ENCODE measurements around the gene POLN.
"Not testable (repeated sequence)": the region's sequence is repeated elsewhere in the genome, so short reads cannot be mapped to it uniquely, and the experiment has no call there.

Gene POLN

GRCh38 chr4:2217726-2218125, 24.2 kb downstream of the POLN start:
- peak in 1 of 2 donors; percentile 35 for DNase-seq (ENCODE audit: low read depth in 2 of 2)
- H3K4me3 ChIP-seq (replicated peaks in 1 of 2; ENCODE audit: low read depth in 2 of 2, low read length in 2 of 2) = no peak overlapping the region
- no peak for TF ChIP-seq CTCF (IDR thresholded peaks at IDR 0.05; ENCODE audit: low read depth, low read length)

- DNase-seq (ENCODE audit: low read depth in 2 of 2) = no peak
- no peak overlapping the region for H3K4me3 ChIP-seq (replicated peaks in 1 of 2; ENCODE audit: low read depth in 2 of 2, low read length in 2 of 2)
- TF ChIP-seq CTCF (IDR thresholded peaks at IDR 0.05; ENCODE audit: low read depth, low read length) = no peak
Observed at GRCh38 chr4:2212831-2213230, 29.1 kb downstream of the POLN start.

- not testable (repeated sequence) for H3K4me3 ChIP-seq (replicated peaks in 1 of 2; ENCODE audit: low read depth in 2 of 2, low read length in 2 of 2); DNase-seq (ENCODE audit: low read depth in 2 of 2)
Observed at GRCh38 chr4:2202789-2203188, 39.1 kb downstream of the POLN start.

GRCh38 chr4:2194496-2194895, 47.4 kb downstream of the POLN start:
- no peak for DNase-seq (ENCODE audit: low read depth in 2 of 2)
- no peak for TF ChIP-seq CTCF (IDR thresholded peaks at IDR 0.05; ENCODE audit: low read depth, low read length)
- no peak overlapping the region for H3K4me3 ChIP-seq (replicated peaks in 1 of 2; ENCODE audit: low read depth in 2 of 2, low read length in 2 of 2)

GRCh38 chr4:2193326-2193725, 48.6 kb downstream of the POLN start:
- H3K4me3 ChIP-seq (replicated peaks in 1 of 2; ENCODE audit: low read depth in 2 of 2, low read length in 2 of 2) = no peak overlapping the region
- no peak for DNase-seq (ENCODE audit: low read depth in 2 of 2)
- TF ChIP-seq CTCF (IDR thresholded peaks at IDR 0.05; ENCODE audit: low read depth, low read length) = no peak

- no peak for TF ChIP-seq CTCF (IDR thresholded peaks at IDR 0.05; ENCODE audit: low read depth, low read length)
- DNase-seq (ENCODE audit: low read depth in 2 of 2) = no peak
- no peak overlapping the region for H3K4me3 ChIP-seq (replicated peaks in 1 of 2; ENCODE audit: low read depth in 2 of 2, low read length in 2 of 2)
Observed at GRCh38 chr4:2186865-2187172, 55.1 kb downstream of the POLN start.

GRCh38 chr4:2186133-2186864, 55.6 kb downstream of the POLN start:
- peak; percentile 39 for TF ChIP-seq CTCF (IDR thresholded peaks at IDR 0.05; ENCODE audit: low read depth, low read length)
- no peak overlapping the region for H3K4me3 ChIP-seq (replicated peaks in 1 of 2; ENCODE audit: low read depth in 2 of 2, low read length in 2 of 2)
- peak; percentile 44 to 45 for DNase-seq (ENCODE audit: low read depth in 2 of 2)

All from cardiac fibroblast (primary cell).